Nephron (organoid): Measurements from ENCODE around the gene KDM4C.

Experiments used
- H3K27ac Mint-ChIP-seq, 3 experiments: 2 replicates each; pipeline ENCODE4 v1.8.0; 2020; ENCODE audit warnings: mixed read lengths in 3 of 3, mild to moderate bottlenecking in 2 of 3, moderate library complexity in 1 of 3
- H3K27me3 Mint-ChIP-seq: 2 replicates; pipeline ENCODE4 v1.8.0; 2021; ENCODE audit warnings: low read depth, mild to moderate bottlenecking, moderate library complexity, mixed read lengths
- H3K36me3 Mint-ChIP-seq: 2 replicates; pipeline ENCODE4 v1.8.0; 2020; ENCODE audit warnings: low read depth, mixed read lengths
- H3K4me1 Mint-ChIP-seq: 2 replicates; pipeline ENCODE4 v1.8.0; 2020; ENCODE audit warnings: mixed read lengths
- H3K4me3 Mint-ChIP-seq, 3 experiments: 2 replicates each; pipeline ENCODE4 v1.8.0; 2020; ENCODE audit warnings: mild to moderate bottlenecking in 3 of 3, mixed read lengths in 3 of 3, moderate library complexity in 2 of 3
- H3K9me3 Mint-ChIP-seq: 2 replicates; pipeline ENCODE4 v1.8.0; 2020; ENCODE audit warnings: mixed read lengths
- TF ChIP-seq, protein P1 (sequence below), 3 experiments: fragments of 200-600 bp; sonication (generic); IDR thresholded peaks; one replicate each; pipeline ENCODE4 v1.5.0; 2021; ENCODE audit warnings: antibody characterized with exemption in 3 of 3; ENCODE audit not compliant: unreplicated experiment in 3 of 3

KDM4C gene

DNA sequence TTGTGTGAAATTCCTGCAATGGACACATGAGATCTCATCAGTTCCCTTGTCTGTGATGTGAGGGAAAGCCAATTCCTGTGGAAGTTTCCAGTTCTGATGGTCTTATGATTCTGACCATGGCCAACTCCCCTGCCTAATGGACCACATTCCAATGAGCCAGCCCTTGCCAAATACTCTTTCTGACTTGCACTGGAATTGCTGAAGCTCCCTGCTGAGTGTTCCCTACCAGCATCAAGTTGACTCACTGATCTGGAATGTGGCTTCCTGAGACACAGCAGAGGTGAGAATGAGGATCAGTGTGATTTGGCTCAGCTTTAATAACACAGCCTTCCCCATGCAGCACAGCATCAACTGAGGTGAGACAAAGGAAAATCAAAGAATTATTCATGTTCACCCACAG is 427.8 kb downstream of the KDM4C start:
- Mint-ChIP-seq H3K4me1 (no peaks in the 10 kb centered on the region), H3K36me3 (peaks cover 8% of the 10 kb centered on the region), H3K27ac (no peak overlapping the region), H3K9me3 (peaks cover 27% of the 10 kb centered on the region), H3K4me3 (no peak overlapping the region), H3K27me3 (no peaks in the 10 kb centered on the region)
- TF ChIP-seq, protein P1, sequence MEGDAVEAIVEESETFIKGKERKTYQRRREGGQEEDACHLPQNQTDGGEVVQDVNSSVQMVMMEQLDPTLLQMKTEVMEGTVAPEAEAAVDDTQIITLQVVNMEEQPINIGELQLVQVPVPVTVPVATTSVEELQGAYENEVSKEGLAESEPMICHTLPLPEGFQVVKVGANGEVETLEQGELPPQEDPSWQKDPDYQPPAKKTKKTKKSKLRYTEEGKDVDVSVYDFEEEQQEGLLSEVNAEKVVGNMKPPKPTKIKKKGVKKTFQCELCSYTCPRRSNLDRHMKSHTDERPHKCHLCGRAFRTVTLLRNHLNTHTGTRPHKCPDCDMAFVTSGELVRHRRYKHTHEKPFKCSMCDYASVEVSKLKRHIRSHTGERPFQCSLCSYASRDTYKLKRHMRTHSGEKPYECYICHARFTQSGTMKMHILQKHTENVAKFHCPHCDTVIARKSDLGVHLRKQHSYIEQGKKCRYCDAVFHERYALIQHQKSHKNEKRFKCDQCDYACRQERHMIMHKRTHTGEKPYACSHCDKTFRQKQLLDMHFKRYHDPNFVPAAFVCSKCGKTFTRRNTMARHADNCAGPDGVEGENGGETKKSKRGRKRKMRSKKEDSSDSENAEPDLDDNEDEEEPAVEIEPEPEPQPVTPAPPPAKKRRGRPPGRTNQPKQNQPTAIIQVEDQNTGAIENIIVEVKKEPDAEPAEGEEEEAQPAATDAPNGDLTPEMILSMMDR (IDR thresholded peaks at IDR 0.05; ENCODE audit: unreplicated experiment in 3 of 3): no peak

DNA sequence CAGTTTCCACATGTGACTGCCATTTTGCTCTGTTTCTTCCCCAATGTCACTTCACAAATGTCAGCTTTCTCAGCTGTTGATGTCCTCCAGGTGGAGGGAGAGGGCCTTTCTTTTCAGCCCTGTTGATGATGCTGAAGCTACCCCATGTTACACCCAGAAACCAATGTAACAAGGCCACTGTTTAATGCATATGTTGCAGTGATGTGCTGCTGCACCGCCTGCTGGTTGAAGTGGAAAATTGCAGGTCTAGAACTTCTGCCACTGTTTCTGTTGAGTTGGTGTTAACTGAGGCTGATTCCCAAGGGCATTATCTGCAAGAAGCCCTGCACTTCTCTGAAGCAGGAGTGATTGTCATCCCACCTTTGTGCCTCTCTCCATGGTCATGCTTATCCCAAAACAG is 428.4 kb downstream of the KDM4C start:
- H3K36me3 Mint-ChIP-seq: peaks cover 8% of the 10 kb centered on the region
- H3K9me3 Mint-ChIP-seq: peaks cover 32% of the 10 kb centered on the region
- no peaks in the 10 kb centered on the region for H3K4me1 Mint-ChIP-seq
- H3K4me3 Mint-ChIP-seq: no peak overlapping the region
- no peak overlapping the region for H3K27ac Mint-ChIP-seq
- no peaks in the 10 kb centered on the region for H3K27me3 Mint-ChIP-seq
- TF ChIP-seq, protein P1 (IDR thresholded peaks at IDR 0.05; ENCODE audit: unreplicated experiment in 3 of 3): peak in 1 of 3 experiments; percentile 12

DNA sequence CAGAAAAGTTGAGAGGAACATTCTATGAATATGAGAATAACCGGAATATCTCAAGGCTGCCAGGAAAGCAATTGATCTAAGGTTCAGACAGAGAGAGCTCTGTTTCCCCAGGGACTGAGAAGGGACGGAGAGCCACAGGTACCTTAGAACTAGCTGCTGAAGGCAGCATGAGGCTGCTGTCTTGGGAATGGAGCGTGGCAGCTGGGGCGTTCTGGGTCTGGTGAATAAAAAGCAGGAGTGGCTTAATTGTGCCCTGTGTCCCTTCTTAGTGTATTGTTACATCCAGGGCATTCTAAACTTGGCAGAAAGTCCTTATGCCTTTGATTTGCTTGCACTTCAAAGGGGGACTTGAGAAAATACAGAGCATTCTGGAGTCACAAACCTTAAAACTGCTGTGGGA is 434.5 kb downstream of the KDM4C start:
- peaks cover 3% of the 10 kb centered on the region for H3K27me3 Mint-ChIP-seq

GRCh38 chr9:7195526-7195925 is 437.8 kb downstream of the KDM4C start:
- H3K27ac Mint-ChIP-seq: no peak overlapping the region
- peaks cover 11% of the 10 kb centered on the region for H3K4me1 Mint-ChIP-seq
- H3K27me3 Mint-ChIP-seq: peaks cover 3% of the 10 kb centered on the region
- TF ChIP-seq, protein P1 (IDR thresholded peaks at IDR 0.05; ENCODE audit: unreplicated experiment in 3 of 3): no peak
- no peak overlapping the region for H3K4me3 Mint-ChIP-seq
- H3K36me3 Mint-ChIP-seq: no peaks in the 10 kb centered on the region
- peaks cover 6% of the 10 kb centered on the region for H3K9me3 Mint-ChIP-seq

More for the DNA sequence above, 434.5 kb downstream of the KDM4C start:
- H3K9me3 Mint-ChIP-seq: peaks cover 22% of the 10 kb centered on the region
- peak overlapping the region in 2 of 3 experiments; percentile 21 to 28 for H3K27ac Mint-ChIP-seq
- peaks cover 11% of the 10 kb centered on the region for H3K4me1 Mint-ChIP-seq
- TF ChIP-seq, protein P1 (IDR thresholded peaks at IDR 0.05; ENCODE audit: unreplicated experiment in 3 of 3): no peak
- peaks cover 5% of the 10 kb centered on the region for H3K36me3 Mint-ChIP-seq
- H3K4me3 Mint-ChIP-seq: no peak overlapping the region

- no peaks in the 10 kb centered on the region for H3K36me3 Mint-ChIP-seq
- H3K4me1 Mint-ChIP-seq: peaks cover 11% of the 10 kb centered on the region
- TF ChIP-seq, protein P1 (IDR thresholded peaks at IDR 0.05; ENCODE audit: unreplicated experiment in 3 of 3): no peak
- H3K27me3 Mint-ChIP-seq: peaks cover 3% of the 10 kb centered on the region
- H3K27ac Mint-ChIP-seq: no peak overlapping the region
- no peaks in the 10 kb centered on the region for H3K9me3 Mint-ChIP-seq
- no peak overlapping the region for H3K4me3 Mint-ChIP-seq
These were observed 438.7 kb downstream of the KDM4C start for GRCh38 chr9:7196467-7196866.

GRCh38 chr9:7201196-7201595 is 443.4 kb downstream of the KDM4C start:
- peaks cover 3% of the 10 kb centered on the region for H3K27me3 Mint-ChIP-seq
- TF ChIP-seq, protein P1 (IDR thresholded peaks at IDR 0.05; ENCODE audit: unreplicated experiment in 3 of 3): no peak
- no peak overlapping the region for H3K4me3 Mint-ChIP-seq
- H3K27ac Mint-ChIP-seq: no peak overlapping the region
- no peaks in the 10 kb centered on the region for H3K36me3 Mint-ChIP-seq
- no peaks in the 10 kb centered on the region for H3K4me1 Mint-ChIP-seq
- no peaks in the 10 kb centered on the region for H3K9me3 Mint-ChIP-seq
